ENCODE data around the gene SYT8. TPM values are rescaled to one million over a fixed set of nuclear protein-coding genes. Genes with fewer than 3 reads are reported as not detected.
A peak's percentile ranks its signal among the peaks of the same experiment; 100 is the strongest.

SYT8 gene
- total and polyA plus RNA-seq, 2 donors (not counting 1 experiment from before 2014, with no cell fraction given) = not detected

DNA sequence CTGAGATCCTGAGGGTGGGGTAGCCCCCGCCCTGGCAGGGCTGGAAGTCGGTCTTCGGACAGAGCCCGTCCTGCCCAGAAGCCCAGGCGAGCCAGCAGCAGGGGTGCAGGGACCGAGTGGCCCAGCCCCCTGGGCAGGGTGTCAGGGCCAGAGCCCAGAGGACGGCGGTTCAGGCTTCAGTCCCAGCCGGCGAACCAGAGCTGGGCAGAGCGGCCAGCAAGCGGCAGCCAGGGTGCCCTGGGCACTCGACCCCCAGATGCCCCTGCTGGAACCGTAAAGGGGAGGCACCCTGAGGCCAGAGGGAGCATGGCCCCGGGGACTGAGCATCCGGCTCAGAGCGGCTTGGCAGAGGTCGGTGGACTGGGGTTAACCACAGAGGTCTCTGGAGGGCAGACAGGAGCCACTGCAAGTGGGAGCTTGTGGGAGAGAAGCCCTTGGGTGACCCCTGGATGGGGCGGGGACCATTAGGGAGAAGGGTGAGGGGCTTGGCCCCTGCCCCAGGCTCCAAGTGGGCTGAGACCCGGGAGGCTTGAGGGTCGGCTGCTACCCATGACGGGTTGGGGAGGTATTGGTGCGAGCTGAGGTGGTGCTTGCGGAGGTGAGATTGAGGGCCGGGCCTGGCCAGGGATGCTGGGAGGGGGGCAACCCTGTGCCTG lies 34.0 kb downstream of the SYT8 start:
- H3K9ac ChIP-seq (ENCODE audit: low read length) = no peak overlapping the region
- H2AFZ ChIP-seq (ENCODE audit: insufficient read depth, low read depth, low read length, poor library complexity, severe bottlenecking) = no peak overlapping the region
- no peak overlapping the region for H3K4me3 ChIP-seq (ENCODE audit: control extremely low read depth in 1 of 5, extremely low read depth in 1 of 5, insufficient read depth in 1 of 5, low read depth in 2 of 5, low read length in 4 of 5)
- Mint-ChIP-seq H3K9me3 (ENCODE audit: insufficient read depth) (no peaks in the 10 kb centered on the region), H3K27me3 (no peaks in the 10 kb centered on the region), H3K27ac (peak overlapping the region; percentile 70), H3K4me1 (peaks cover 69% of the 10 kb centered on the region), H3K4me3 (peak overlapping the region; percentile 7)
- peaks cover 100% of the 10 kb centered on the region for H3K79me2 ChIP-seq (ENCODE audit: control insufficient read depth, insufficient read depth, low read length)
- peaks cover 0 to 33% of the 10 kb centered on the region in 2 experiments for H3K36me3 ChIP-seq (replicated peaks in 1 of 2; ENCODE audit: control extremely low read depth in 1 of 2, control insufficient read depth in 1 of 2, extremely low read depth in 1 of 2, insufficient read depth in 2 of 2, low read length in 1 of 2)
- H3K27ac ChIP-seq (ENCODE audit: low read length in 2 of 2) = peak overlapping the region in 1 of 2 donors; percentile 54
- ChIA-PET CTCF (interaction anchor here (1.2 to 2.0 kb wide), 2 partner anchors 13 to 28 kb away, joined by 3 to 6 read pairs; no protein-coding TSS in a partner anchor), POLR2A (no interaction called here)
- no peak for DNase-seq
- intact Hi-C loops (cut with micrococcal nuclease) = no loop called here
- H3K4me1 ChIP-seq (ENCODE audit: control insufficient read depth in 2 of 2, insufficient read depth in 2 of 2, low read length in 2 of 2) = peaks cover 35 to 76% of the 10 kb centered on the region in 2 donors
- peaks cover 100% of the 10 kb centered on the region for H4K20me1 ChIP-seq (ENCODE audit: control insufficient read depth, insufficient read depth, low read length, poor library complexity, severe bottlenecking)
- no peaks in the 10 kb centered on the region for H3K9me3 ChIP-seq (ENCODE audit: control extremely low read depth in 1 of 3, control insufficient read depth in 2 of 3, insufficient read depth in 1 of 3, low read length in 2 of 3)
- no peaks in the 10 kb centered on the region for H3K27me3 ChIP-seq (replicated peaks in 1 of 4; ENCODE audit: control extremely low read depth in 1 of 4, control insufficient read depth in 3 of 4, insufficient read depth in 4 of 4, low read length in 3 of 4)
- peak; percentile 44 for ATAC-seq (ENCODE audit: low read depth)
- peak overlapping the region; percentile 43 for H3K4me2 ChIP-seq (replicated peaks; ENCODE audit: low read depth, low read length, poor library complexity, severe bottlenecking)
- 63% methylated on average over 25 of the region's 25 CpGs for WGBS (ENCODE audit: insufficient coverage)
- no peak for TF ChIP-seq EZH2 (IDR thresholded peaks at IDR 0.05; ENCODE audit: borderline replicate concordance, insufficient read depth, low read depth, low read length, poor library complexity, severe bottlenecking)
- TF ChIP-seq CTCF (IDR thresholded peaks at IDR 0.05) = no peak

Data from B cell (primary cell).